Lower leg skin (tissue), 3 donors: ENCODE measurements around the gene ELMOD3.
A peak's percentile ranks its signal among the peaks of the same experiment; 100 is the strongest.

Experiments
- POLR2A ChIP-seq, 2 donors: fragments of 450-650 bp; IDR thresholded peaks; one replicate each; pipeline ENCODE4 v1.6.1; 2016 to 2017; ENCODE audit warnings: antibody characterized with exemption in 2 of 2, mild to moderate bottlenecking in 1 of 2, moderate library complexity in 1 of 2
- TF ChIP-seq, protein P1 (sequence below), 3 donors: fragments of 450-650 bp; IDR thresholded peaks; one replicate each; pipeline ENCODE4 v1.5.1; 2016; ENCODE audit warnings: antibody characterized with exemption in 3 of 3, mild to moderate bottlenecking in 3 of 3, moderate library complexity in 2 of 3

DNA sequence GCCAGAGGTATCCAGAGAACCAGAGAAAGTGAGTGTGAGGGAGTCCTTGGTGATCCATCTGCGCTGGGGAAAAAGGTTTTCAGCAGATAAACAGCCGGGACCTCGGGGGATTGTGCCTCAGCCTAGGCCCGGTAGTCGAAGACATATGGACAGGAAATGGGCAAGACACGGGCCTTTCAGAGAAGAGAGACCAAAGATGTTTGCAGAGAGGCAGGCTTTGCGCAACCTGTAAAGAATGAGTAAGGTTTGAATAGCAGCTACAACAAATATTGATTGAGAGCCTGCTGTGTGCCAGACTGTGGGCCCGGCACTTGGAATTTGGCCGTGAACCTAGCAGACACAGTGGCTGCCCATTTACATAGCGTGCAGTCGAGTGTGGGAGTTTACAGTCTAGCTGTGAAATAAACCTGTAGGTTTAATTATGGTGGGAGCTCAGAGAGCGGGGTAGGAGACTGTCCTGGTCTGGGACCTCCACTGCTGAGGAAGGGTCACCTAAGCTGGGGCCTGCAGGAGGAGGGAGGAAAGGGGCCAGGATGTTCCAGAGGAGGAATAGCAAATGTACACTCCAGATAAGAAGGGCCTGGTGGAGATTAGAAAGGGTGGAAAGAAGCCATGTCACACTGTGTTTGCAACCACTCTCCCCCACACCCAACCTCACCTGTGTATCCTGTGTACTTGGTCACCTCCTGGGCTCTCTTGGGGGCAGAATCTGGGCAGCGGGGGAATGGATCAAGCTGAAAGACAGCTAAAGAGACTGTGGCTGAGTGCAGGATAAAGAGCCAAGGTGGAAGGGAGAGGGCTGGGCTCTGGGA lies 66.9 kb downstream of the ELMOD3 start:
- no peak for TF ChIP-seq POLR2A (IDR thresholded peaks at IDR 0.05)
- TF ChIP-seq, protein P1, sequence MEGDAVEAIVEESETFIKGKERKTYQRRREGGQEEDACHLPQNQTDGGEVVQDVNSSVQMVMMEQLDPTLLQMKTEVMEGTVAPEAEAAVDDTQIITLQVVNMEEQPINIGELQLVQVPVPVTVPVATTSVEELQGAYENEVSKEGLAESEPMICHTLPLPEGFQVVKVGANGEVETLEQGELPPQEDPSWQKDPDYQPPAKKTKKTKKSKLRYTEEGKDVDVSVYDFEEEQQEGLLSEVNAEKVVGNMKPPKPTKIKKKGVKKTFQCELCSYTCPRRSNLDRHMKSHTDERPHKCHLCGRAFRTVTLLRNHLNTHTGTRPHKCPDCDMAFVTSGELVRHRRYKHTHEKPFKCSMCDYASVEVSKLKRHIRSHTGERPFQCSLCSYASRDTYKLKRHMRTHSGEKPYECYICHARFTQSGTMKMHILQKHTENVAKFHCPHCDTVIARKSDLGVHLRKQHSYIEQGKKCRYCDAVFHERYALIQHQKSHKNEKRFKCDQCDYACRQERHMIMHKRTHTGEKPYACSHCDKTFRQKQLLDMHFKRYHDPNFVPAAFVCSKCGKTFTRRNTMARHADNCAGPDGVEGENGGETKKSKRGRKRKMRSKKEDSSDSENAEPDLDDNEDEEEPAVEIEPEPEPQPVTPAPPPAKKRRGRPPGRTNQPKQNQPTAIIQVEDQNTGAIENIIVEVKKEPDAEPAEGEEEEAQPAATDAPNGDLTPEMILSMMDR (IDR thresholded peaks at IDR 0.05): peak in 1 of 3 donors; percentile 68
